ENCODE measurements around the gene COX7A2. TPM values are rescaled to one million over a fixed set of nuclear protein-coding genes. Genes with fewer than 3 reads are reported as not detected.
A peak's percentile ranks its signal among the peaks of the same experiment; 100 is the strongest.

Gene COX7A2
- total RNA-seq, 4 donors from 2014 or later, result 94.9 to 246 (median 192) TPM

- no peak for TF ChIP-seq CTCF (IDR thresholded peaks at IDR 0.05)
- no peak for TF ChIP-seq POLR2A (IDR thresholded peaks at IDR 0.05)
These were observed 7.0 kb upstream of the COX7A2 start for GRCh38 chr6:75250552-75250951.

GRCh38 chr6:75249837-75250236 is 6.2 kb upstream of the COX7A2 start:
- DNase-seq, result no peak
- TF ChIP-seq CTCF (IDR thresholded peaks at IDR 0.05) (no peak), POLR2A (IDR thresholded peaks at IDR 0.05) (no peak)
- H3K27me3 ChIP-seq, result no peaks in the 10 kb centered on the region
- no peak overlapping the region for H3K4me3 ChIP-seq
- H3K9me3 ChIP-seq, result no peaks in the 10 kb centered on the region
- H3K4me1 ChIP-seq, result no peaks in the 10 kb centered on the region
- H3K27ac ChIP-seq, result no peak overlapping the region
- peaks cover 0 to 18% (median 0%) of the 10 kb centered on the region in 3 donors for H3K36me3 ChIP-seq

More at GRCh38 chr6:75250552-75250951, 7.0 kb upstream of the COX7A2 start:
- no peak for DNase-seq
- H3K4me3 ChIP-seq, result no peak overlapping the region
- H3K9me3 ChIP-seq, result no peaks in the 10 kb centered on the region
- H3K36me3 ChIP-seq, result peaks cover 0 to 26% (median 0%) of the 10 kb centered on the region in 3 donors
- no peaks in the 10 kb centered on the region for H3K4me1 ChIP-seq
- no peak overlapping the region for H3K27ac ChIP-seq
- H3K27me3 ChIP-seq, result no peaks in the 10 kb centered on the region

DNA sequence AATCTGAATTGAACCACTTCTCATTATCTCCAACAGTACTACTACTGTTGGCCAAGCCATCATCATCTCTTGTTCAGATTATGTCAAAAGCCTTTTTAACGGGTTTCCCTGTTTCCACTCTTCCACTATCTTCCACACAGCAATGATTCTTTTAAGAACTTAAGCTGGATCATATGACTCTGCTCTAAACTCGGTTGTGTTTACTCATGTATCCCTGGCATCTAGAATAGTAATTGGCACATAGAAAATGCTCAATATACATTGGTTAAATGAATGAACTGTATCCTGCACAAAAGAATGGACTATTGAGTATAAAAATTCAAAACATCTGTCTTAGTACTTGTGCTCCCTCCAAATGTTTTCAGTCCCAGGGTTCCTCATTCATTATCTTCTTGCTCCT is 2.8 kb upstream of the COX7A2 start:
- no peak overlapping the region for H3K27ac ChIP-seq
- peaks cover 0 to 18% (median 0%) of the 10 kb centered on the region in 4 donors for H3K4me1 ChIP-seq
- H3K4me3 ChIP-seq, result no peak overlapping the region
- no peaks in the 10 kb centered on the region for H3K27me3 ChIP-seq
- H3K9me3 ChIP-seq, result no peaks in the 10 kb centered on the region
- no peak for DNase-seq
- no peaks in the 10 kb centered on the region for H3K36me3 ChIP-seq
- TF ChIP-seq POLR2A (IDR thresholded peaks at IDR 0.05) (no peak), CTCF (IDR thresholded peaks at IDR 0.05) (no peak)

DNA sequence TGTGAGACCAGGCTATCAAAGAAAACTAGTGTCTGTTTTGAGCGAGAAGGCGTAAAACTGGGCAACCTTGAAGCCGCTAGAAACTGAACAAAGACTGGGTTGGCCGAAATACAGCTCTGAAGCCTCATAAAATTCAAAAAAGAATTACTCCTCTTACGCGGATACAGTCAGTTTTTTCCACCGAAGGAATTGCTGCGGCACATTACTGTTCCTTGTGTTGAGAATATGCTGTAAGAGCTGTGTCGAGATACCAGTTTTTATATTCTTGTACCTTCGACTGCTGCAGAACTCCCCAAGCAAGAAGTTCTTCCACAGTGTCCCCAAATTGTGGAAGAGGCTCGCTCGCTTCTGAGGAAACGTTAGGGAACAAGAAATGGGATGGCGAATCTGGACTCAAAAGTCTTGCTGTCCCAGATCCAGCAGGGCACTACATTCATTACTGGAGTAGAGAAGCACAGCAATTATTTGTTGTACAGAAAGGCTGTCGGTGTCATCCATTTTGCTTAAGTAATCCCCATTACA is 523 bp upstream of the COX7A2 start:
- no peak for DNase-seq
- Histone ChIP-seq H3K27ac (peak overlapping the region; percentile 82 to 96 (median 92)), H3K27me3 (no peaks in the 10 kb centered on the region), H3K4me1 (peaks cover 0 to 28% (median 0%) of the 10 kb centered on the region in 4 donors), H3K36me3 (peaks cover 0 to 16% (median 0%) of the 10 kb centered on the region in 3 donors), H3K4me3 (peak overlapping the region; percentile 59 to 84 (median 77)), H3K9me3 (no peaks in the 10 kb centered on the region)
- TF ChIP-seq POLR2A (IDR thresholded peaks at IDR 0.05) (no peak), CTCF (IDR thresholded peaks at IDR 0.05) (no peak)

DNA sequence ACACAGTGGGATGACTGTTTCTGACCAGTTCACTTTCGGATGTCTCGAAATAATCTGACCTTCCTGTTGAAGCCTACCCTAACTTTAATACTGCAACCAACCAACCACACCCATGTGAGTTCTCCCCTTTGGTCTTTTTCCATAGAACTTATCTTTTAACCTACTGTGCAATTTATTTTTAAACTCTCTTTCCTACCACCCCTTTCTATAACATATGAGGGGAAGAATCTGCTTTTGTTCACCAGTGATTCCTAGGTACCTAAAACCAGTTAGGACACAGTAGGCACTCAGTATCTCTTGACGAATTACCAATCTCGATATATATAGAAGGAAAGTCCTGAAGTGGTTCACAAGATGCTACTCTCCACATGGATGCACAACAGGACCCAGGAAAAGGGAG is 7.0 kb downstream of the COX7A2 start:
- Histone ChIP-seq H3K36me3 (peaks cover 0 to 45% (median 0%) of the 10 kb centered on the region in 3 donors), H3K4me1 (peaks cover 0 to 12% (median 0%) of the 10 kb centered on the region in 4 donors), H3K4me3 (no peak overlapping the region), H3K27me3 (no peaks in the 10 kb centered on the region), H3K27ac (no peak overlapping the region), H3K9me3 (no peaks in the 10 kb centered on the region)
- no peak for DNase-seq
- TF ChIP-seq CTCF (IDR thresholded peaks at IDR 0.05) (no peak), POLR2A (IDR thresholded peaks at IDR 0.05) (no peak)

- H3K27ac ChIP-seq, result no peak overlapping the region
- H3K27me3 ChIP-seq, result no peaks in the 10 kb centered on the region
- no peaks in the 10 kb centered on the region for H3K4me1 ChIP-seq
- TF ChIP-seq POLR2A (IDR thresholded peaks at IDR 0.05) (no peak), CTCF (IDR thresholded peaks at IDR 0.05) (no peak)
- DNase-seq, result no peak
- no peaks in the 10 kb centered on the region for H3K9me3 ChIP-seq
- H3K4me3 ChIP-seq, result no peak overlapping the region
- H3K36me3 ChIP-seq, result peaks cover 0 to 40% (median 0%) of the 10 kb centered on the region in 3 donors
These were observed 8.3 kb downstream of the COX7A2 start for GRCh38 chr6:75235271-75235670.
